ENCODE data around the gene C2CD5.
"Not testable (repeated sequence)": the region's sequence is repeated elsewhere in the genome, so short reads cannot be mapped to it uniquely, and the experiment has no call there.

C2CD5 gene, protein sequence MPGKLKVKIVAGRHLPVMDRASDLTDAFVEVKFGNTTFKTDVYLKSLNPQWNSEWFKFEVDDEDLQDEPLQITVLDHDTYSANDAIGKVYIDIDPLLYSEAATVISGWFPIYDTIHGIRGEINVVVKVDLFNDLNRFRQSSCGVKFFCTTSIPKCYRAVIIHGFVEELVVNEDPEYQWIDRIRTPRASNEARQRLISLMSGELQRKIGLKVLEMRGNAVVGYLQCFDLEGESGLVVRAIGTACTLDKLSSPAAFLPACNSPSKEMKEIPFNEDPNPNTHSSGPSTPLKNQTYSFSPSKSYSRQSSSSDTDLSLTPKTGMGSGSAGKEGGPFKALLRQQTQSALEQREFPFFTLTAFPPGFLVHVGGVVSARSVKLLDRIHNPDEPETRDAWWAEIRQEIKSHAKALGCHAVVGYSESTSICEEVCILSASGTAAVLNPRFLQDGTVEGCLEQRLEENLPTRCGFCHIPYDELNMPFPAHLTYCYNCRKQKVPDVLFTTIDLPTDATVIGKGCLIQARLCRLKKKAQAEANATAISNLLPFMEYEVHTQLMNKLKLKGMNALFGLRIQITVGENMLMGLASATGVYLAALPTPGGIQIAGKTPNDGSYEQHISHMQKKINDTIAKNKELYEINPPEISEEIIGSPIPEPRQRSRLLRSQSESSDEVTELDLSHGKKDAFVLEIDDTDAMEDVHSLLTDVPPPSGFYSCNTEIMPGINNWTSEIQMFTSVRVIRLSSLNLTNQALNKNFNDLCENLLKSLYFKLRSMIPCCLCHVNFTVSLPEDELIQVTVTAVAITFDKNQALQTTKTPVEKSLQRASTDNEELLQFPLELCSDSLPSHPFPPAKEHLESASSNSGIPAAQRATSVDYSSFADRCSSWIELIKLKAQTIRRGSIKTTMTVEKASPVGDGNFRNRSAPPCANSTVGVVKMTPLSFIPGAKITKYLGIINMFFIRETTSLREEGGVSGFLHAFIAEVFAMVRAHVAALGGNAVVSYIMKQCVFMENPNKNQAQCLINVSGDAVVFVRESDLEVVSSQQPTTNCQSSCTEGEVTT

DNA sequence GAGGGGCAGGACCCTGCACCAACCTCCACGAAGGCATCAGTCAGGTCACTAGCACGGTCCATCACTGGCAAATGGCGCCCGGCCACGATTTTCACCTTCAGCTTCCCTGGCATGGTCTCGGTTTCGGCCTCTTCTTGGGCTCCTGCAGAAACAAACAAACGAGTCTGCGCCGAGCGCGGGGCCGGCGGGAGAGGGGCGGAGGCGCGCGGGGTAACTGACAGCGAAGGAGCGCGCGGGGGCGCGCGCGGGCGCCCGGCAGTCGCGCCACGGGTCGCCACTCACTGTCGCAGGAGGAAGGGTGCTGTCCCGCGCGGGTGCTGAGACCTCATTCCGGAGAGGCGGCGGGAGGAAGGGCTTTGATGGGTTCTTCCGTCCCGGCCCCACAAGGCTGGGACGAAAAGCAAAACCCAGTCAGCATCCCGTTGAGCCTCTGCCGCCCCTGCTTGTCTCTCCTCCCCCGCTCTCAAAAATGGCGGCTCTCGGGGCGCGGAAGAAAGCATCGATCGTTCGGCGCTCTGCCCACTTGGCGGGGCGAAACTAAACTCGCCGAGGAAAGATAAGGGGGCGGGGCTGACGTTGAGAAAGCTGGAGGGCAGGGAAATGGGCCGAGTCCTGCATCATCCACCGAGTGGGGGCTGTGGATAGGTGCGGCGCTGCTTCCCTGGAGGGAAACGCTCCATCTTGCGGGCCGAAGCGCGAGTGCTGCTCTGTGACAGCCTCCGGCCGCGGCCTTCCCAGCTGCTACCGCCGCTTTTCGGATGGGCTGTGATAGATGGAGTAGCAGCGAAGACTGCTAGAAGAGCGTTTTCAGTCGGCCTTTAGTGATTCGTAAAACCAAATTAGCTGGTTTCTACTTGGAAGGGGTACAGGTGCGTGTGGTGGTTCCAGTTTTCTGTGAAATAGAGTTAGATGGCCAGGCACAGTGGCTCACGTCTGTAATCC, at the start of gene C2CD5:
C2CD5 (minus strand) TSS at position 505 of the 942 bp plus-strand sequence; CDS start at position 113, 392 bp downstream.
- DNase-seq: peak; percentile 97

- DNase-seq: no peak
Measured at GRCh38 chr12:22593864-22594263, 49.5 kb upstream of the C2CD5 start.

- DNase-seq: no peak
Measured at GRCh38 chr12:22588817-22589216, 44.5 kb upstream of the C2CD5 start.

DNA sequence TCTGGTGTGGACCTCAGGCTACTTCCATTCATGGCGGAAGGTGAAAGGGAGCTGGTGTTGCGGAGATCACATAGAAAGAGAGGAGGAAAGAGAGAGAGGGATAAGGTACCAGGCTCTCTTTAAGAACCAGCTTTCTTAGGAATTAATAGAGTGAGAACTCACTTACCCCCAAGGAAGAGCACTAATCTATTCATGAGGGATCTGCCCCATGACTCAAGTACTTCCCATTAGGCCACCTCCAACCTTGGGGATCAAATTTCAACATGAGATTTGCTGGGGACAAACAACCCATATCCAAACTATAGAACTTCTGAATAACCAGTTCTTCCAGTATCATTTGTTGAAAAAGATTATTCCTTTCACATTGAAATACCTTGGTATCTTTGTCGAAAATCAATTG, 34.0 kb upstream of the C2CD5 start:
- no peak for DNase-seq

- DNase-seq: no peak
Measured at GRCh38 chr12:22577667-22578066, 33.3 kb upstream of the C2CD5 start.

DNA sequence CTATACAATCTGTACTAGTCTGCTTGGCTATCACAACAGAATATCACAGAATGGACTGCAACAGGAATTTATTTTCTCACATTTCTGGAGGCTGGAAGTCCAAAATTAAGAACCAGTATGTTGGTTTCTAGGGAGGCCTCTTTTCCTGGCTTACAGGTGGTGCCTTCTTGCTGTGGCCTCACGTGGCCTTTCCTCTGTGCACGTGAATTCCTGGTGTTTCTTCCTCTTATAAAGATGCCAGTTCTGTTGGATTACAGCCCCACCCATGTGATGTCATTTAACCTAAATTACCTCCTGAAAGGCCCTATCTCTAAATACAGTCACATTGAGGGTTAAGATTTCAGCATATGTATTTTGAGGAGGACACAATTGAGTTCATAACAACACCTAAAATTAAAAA, 32.1 kb upstream of the C2CD5 start:
- no peak for DNase-seq

DNA sequence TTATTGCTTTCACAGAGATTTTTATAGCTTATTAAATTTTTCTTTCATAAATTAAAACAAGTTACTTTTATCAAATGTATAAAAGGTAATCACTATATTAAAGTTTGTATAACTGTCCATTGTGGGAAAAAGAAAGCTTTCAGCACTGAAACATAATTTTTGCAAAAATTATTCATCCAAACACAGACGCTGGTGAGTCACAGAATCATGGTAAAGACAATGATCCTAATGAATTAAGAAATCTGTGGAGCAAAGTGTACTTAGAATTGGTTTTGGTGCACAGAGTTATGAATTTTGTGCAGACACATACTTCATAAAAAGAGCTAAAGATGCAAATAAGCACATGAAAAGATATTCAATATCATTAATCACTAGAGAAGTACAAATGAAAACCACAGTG, 31.7 kb upstream of the C2CD5 start:
- no peak for DNase-seq

GRCh38 chr12:22574921-22575320, 30.6 kb upstream of the C2CD5 start:
- DNase-seq: no peak

DNA sequence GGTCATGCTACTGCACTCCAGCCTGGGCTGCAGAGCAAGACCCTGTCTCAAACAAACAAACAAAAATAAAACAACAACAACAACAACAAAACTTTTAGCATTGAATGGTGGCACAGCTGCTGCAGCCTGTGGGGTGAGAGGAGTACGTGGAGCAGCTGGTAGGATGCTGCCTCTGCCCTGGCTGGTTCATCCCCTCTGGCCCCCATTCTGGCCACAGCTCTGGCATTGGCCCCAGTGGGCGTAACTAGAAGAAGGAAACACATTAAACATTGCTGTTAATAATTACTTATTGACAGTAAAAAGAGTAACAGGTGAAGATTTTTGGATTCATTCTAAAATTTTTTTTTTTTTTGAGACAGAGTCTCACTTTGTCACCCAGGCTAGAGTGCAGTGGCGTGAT, 28.8 kb upstream of the C2CD5 start:
- no peak for DNase-seq

GRCh38 chr12:22569253-22569652, 24.9 kb upstream of the C2CD5 start:
- no peak for DNase-seq

- DNase-seq: no peak
Measured at GRCh38 chr12:22562036-22563028, 18.0 kb upstream of the C2CD5 start.

GRCh38 chr12:22554750-22555149, 10.4 kb upstream of the C2CD5 start:
- DNase-seq: not testable (repeated sequence)

DNA sequence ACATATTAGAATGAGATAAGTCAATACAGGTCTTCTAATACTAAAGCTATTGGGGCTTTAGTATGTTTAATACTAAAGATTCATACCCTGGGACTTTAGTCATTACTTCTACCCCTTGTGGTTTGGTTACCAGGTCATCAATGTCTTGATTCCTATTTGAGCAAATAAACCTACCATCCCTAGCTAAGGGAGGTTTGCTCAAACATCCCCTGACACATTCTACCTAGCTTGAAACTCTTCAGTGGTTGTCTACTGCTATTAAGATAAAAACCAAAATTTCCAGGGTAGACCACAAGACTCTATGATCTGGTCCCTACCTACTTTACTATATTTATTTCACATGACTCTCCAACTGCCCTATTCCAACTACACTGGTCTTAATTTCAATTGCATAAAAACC, 7.3 kb upstream of the C2CD5 start:
- no peak for DNase-seq

GRCh38 chr12:22545255-22545654, 913 bp upstream of the C2CD5 start:
- no peak for DNase-seq

- peak; percentile 47 for DNase-seq
Measured at GRCh38 chr12:22543246-22544037, 900 bp downstream of the C2CD5 start.

DNA sequence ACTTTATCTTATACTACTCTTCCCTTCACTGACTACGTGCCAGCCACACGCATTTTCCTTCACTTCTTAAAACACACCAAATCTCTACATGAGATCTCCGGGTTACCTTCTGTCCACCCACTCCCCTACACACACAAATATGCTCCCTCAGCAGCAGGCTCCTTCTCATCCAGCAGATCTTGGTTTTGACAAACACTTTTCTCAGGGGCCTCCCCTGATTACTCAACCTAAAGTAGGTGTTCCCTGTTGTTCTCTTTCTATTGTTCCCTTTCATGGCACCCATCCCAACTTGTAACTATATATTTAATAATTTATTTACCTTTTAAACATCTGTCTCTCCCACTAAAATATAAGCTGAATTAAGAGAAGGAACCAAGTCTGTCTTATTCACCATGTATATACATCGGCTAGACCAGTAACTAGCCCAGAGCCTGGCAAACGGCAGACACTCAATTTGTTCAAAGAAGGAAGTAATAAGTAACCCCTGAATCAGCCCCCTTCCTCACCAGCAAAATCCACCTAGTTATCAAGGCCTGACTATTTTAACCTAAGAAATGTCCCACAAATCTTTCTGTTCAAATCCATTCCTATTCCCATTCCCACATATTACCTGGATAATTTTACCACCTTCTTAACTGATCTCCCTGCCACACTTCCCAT, 2.7 kb downstream of the C2CD5 start:
- no peak for DNase-seq

- no peak for DNase-seq
Measured at GRCh38 chr12:22539055-22539454, 5.3 kb downstream of the C2CD5 start.

DNA sequence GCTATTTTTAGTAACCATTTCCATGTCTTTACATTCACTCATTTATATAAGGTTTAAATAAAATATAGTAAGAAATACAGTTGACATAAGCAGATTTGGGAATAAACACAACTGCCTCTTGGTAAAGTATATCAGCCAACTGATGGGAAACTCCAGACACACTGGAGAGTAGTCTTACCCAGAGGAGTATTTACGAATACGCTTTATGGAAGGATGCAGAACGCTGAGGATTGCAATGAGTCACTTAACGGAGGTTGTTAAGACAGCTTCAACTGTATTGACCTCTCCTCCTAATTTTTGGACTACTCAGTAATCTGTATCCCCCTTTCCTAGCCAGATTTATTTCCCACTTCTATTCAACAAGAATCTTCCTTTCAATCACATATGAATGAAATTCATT, 6.0 kb downstream of the C2CD5 start:
- DNase-seq: no peak

- DNase-seq: no peak
Measured at GRCh38 chr12:22536971-22537544, 7.3 kb downstream of the C2CD5 start.

All from left hindlimb (tissue), 1 donor.